ENCODE measurements around the gene RAP1GAP2.

DNA sequence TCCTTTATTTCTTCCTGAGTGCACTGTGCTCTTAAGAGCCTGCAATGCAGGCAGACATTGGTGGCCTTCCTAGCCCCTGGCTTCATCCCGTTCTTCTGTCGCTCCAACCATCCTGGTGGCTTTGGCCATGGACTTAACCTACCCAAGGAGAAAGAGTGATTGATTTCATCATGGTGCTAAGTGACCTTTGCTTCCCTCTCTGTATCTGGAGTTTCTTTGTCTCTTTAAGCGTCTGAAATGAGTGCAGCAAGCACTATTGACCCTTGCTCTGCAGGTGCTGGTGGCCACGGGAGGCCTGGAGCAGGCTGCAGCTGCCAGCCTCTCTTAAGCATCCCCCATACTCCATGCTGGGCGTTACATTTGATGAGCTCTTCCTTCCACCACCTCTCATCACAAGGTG lies 60.5 kb downstream of the RAP1GAP2 start:
- TF ChIP-seq, protein P1, sequence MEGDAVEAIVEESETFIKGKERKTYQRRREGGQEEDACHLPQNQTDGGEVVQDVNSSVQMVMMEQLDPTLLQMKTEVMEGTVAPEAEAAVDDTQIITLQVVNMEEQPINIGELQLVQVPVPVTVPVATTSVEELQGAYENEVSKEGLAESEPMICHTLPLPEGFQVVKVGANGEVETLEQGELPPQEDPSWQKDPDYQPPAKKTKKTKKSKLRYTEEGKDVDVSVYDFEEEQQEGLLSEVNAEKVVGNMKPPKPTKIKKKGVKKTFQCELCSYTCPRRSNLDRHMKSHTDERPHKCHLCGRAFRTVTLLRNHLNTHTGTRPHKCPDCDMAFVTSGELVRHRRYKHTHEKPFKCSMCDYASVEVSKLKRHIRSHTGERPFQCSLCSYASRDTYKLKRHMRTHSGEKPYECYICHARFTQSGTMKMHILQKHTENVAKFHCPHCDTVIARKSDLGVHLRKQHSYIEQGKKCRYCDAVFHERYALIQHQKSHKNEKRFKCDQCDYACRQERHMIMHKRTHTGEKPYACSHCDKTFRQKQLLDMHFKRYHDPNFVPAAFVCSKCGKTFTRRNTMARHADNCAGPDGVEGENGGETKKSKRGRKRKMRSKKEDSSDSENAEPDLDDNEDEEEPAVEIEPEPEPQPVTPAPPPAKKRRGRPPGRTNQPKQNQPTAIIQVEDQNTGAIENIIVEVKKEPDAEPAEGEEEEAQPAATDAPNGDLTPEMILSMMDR (IDR thresholded peaks at IDR 0.05): no peak
- TF ChIP-seq POLR2A (IDR thresholded peaks at IDR 0.05): no peak
- no peak for TF ChIP-seq POLR2AphosphoS5 (IDR thresholded peaks at IDR 0.05; ENCODE audit: insufficient read depth in 1 of 2, low read depth in 1 of 2)
